HG02759 (cell line): ENCODE data around the gene HTR2A.

ENCODE experiments used
- ATAC-seq: cut with Tn5 transposase; IDR thresholded peaks from one replicate; pipeline ENCODE4 v1.9.1; 2021; ENCODE audit warnings: mild to moderate bottlenecking, moderate library complexity; ENCODE audit not compliant: unreplicated experiment

The HTR2A gene

GRCh38 chr13:46871557-46871956, 25.3 kb downstream of the HTR2A start:
- no peak for ATAC-seq

GRCh38 chr13:46868091-46868490, 28.8 kb downstream of the HTR2A start:
- no peak for ATAC-seq

- ATAC-seq: no peak
These were observed 30.7 kb downstream of the HTR2A start for GRCh38 chr13:46866150-46866549.

GRCh38 chr13:46864941-46865340, 31.9 kb downstream of the HTR2A start:
- no peak for ATAC-seq

GRCh38 chr13:46861959-46862358, 34.9 kb downstream of the HTR2A start:
- no peak for ATAC-seq

GRCh38 chr13:46860722-46861121, 36.1 kb downstream of the HTR2A start:
- no peak for ATAC-seq

- no peak for ATAC-seq
These were observed 38.1 kb downstream of the HTR2A start for GRCh38 chr13:46858776-46859175.

- ATAC-seq: no peak
These were observed 38.7 kb downstream of the HTR2A start for GRCh38 chr13:46858163-46858562.

- no peak for ATAC-seq
These were observed 41.2 kb downstream of the HTR2A start for GRCh38 chr13:46855664-46856063.

- ATAC-seq: no peak
These were observed 41.7 kb downstream of the HTR2A start for GRCh38 chr13:46855166-46855565.

GRCh38 chr13:46852168-46852567, 44.7 kb downstream of the HTR2A start:
- no peak for ATAC-seq

GRCh38 chr13:46850214-46850613, 46.6 kb downstream of the HTR2A start:
- no peak for ATAC-seq

- no peak for ATAC-seq
These were observed 50.1 kb downstream of the HTR2A start for GRCh38 chr13:46846726-46847125.

- ATAC-seq: no peak
These were observed 51.7 kb downstream of the HTR2A start for GRCh38 chr13:46845146-46845545.

GRCh38 chr13:46844431-46844830, 52.4 kb downstream of the HTR2A start:
- ATAC-seq: no peak

GRCh38 chr13:46839399-46839798, 57.5 kb downstream of the HTR2A start:
- ATAC-seq: no peak

GRCh38 chr13:46834657-46835056, 62.2 kb downstream of the HTR2A start:
- ATAC-seq: no peak

- peak; percentile 56 for ATAC-seq
These were observed 65.2 kb downstream of the HTR2A start for GRCh38 chr13:46831588-46832194.

- no peak for ATAC-seq
These were observed 66.3 kb downstream of the HTR2A start for GRCh38 chr13:46830405-46831005.

- no peak for ATAC-seq
These were observed 74.3 kb downstream of the HTR2A start for GRCh38 chr13:46822551-46822950.

- ATAC-seq: no peak
These were observed 78.9 kb downstream of the HTR2A start for GRCh38 chr13:46817838-46818476.

- ATAC-seq: no peak
These were observed 79.8 kb downstream of the HTR2A start for GRCh38 chr13:46817095-46817494.
